HG03280 (cell line): Measurements from ENCODE around the gene ACSF2.

Experiments
- ATAC-seq: cut with Tn5 transposase; IDR thresholded peaks from one replicate; pipeline ENCODE4 v1.9.1; 2021; ENCODE audit warnings: mild to moderate bottlenecking, moderate library complexity; ENCODE audit not compliant: unreplicated experiment

ACSF2 gene

DNA sequence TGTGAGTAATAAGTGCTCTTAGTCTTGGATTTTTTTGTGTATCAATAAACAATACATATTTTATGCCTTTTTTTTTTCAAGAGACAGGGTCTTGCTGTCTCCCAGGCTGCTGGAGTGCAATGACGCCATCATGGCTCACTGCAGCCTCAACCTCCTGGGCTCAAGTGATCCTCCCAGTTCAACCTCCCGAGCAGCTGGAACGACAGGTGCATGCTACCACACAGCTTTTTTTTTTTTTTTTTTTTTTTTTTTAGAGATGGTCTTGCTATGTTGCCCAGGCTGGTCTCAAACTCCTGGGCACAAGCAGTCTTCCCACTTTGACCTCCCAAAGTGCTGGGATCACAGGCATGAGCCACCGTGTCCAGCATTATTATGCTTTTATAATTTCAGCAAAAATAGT lies 13.0 kb downstream of the ACSF2 start:
- no peak for ATAC-seq

DNA sequence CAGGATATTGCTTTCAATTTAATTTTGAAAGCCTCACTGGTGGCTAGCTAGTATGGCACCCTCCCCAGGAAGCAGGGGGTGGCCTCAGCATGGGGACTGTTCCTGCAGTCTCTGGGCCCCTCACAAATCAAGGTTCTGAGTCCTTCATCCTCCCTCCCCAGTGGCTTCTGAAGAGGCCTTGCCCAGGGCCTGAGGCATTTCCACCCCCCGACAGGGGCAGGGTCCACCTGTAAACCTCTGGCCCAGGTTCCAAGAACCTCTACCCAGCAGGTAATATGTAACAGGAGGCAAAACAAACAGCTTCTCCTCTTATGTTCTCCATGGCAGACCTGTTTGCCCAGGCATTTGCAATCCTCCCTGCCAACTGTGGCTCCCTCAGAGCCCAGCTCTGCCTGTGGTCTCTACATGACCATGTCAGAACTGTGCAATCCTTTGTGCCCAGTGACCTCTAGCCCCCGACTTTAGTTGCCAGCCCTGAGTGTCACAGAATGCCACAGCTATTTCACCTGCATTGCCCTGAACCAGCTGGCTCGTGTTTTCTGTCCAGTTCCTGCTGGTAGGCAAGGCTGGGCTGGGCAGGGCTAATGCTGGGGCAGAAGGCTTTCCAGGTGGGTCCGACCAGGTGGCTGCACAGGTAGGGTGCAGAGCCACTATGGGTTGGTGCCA lies 14.3 kb downstream of the ACSF2 start:
- ATAC-seq: no peak

DNA sequence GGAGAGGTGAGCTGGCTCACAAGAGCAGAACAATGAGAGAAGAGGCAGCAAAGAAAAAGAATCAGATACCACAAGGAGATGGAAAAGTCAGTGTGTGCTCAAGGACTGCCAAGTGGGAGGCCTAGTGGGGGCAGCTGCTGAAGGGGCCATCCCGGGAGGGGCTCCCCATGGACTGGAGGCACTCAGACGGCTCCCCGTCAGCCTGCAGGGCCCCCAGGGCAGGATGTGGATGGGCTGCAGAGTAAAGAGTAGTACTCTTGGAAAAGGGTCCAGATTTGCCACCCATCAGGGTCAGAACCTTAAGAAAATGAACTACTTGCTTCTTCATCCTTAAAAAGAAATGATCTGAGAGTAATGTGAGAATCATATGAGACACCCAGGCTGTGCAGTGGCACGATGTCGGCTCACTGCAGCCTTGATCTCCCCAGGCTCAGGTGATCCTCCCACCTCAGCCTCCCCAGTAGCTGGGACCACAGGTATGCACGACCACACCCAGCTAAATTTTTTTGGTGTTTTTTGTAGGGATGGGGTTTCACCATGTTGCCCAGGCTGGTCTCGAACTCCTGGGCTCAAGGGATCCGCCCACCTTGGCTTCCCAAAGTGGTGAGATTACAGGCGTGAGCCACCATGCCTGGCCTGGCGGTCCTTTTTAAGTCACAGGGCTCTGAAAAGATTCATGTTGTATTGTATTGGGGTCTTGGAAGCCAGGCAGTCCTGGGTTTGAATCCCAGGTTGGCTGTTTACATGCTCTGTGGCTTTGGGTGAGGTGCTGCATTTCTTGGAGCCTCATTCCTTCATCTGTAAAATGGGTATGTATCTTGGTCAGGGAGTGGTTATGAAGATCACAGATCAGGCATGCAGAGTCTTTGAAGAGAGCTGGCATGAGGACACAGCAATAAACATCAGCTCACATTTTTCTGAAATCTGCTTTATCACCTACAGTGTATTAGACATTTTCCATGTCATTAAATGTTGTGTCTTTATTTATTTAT lies 15.1 kb downstream of the ACSF2 start:
- no peak for ATAC-seq

DNA sequence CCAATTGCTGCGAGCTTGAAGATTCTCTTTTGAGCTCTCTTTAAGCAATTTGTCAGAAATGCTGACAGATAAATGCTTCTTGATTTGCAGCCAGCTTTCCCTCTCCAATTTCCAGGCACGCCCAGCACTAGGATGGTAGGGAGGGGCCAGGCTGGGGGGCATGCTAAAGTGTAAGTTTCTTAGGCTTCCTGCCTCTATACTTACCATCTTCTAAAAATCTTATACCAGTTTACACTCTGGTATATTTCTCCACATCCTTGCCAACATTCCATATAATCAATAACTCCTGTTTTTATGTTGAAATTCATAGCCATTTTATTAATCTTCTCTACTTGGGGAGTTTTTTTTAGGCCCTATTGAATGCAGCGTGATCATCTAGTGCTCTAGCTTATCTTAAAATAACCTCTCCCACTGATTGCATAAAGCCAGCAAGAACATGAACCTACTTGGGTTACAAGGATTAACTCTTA lies 17.5 kb downstream of the ACSF2 start:
- ATAC-seq: no peak

DNA sequence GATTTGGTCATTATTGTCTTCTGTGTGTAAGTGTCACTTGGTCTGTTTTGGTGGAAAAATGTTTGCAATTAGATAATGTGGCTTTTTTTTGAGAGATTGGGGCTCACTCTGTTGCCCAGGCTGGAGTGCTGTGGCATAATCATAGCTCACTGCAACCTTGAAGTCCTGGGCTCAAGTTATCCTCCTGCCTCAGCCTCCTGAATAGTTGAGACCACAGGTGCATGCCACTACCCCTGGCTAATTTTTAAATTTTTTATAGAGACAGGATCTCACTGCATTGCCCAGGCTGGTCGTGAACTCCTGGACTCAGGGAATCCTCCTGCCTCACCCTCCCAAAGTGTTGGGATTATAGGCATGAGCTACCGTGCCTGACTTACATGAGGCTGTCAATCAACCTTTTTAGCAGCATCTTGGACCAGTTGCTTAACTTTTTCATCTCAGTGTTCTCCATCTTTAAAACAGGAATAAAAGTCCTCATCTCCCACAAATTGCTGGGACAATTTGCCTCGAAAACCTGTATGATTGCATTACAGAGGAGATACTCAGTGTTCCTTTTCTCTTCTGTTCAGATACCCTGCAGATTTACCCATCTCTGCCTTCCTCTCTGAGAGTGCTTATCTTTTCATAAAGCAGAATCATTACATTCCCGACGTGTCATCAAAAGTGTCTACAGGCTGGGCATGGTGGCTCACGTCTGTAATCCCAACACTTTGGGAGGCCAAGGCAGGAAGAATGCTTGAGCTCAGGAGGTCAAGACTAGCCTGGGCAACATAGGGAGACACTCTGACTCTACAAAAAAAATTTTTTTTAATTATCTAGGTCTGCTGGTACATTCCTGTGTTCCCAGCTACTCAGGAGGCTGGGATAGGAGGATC lies 19.1 kb downstream of the ACSF2 start:
- ATAC-seq: no peak

DNA sequence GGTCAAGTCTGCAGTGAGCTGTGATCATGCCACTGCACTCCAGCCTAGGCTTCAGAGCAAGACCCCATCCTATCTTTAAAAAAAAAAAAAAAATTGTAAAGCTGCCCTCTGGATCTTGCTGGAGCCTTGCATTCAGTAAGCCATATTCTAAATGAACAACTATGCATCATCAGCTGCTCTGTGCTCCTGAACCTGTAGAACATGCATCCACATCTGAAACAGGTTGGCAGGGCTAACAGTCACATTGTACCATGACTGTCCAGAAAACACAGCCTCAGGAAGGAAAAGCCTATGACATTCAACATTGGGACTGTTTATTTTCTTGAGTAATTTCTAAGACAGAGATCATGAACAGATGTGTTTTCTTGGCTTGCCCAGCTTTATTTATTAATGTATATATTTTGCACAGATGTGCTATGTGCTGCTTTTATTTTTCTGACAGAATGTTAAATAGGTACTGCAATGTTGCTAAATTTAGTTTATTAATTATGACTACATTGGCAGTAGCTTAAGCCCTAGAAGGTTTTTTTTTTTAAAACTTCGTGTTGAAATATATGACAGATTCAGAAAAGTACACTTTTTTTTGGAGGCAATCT lies 19.8 kb downstream of the ACSF2 start:
- ATAC-seq: no peak

DNA sequence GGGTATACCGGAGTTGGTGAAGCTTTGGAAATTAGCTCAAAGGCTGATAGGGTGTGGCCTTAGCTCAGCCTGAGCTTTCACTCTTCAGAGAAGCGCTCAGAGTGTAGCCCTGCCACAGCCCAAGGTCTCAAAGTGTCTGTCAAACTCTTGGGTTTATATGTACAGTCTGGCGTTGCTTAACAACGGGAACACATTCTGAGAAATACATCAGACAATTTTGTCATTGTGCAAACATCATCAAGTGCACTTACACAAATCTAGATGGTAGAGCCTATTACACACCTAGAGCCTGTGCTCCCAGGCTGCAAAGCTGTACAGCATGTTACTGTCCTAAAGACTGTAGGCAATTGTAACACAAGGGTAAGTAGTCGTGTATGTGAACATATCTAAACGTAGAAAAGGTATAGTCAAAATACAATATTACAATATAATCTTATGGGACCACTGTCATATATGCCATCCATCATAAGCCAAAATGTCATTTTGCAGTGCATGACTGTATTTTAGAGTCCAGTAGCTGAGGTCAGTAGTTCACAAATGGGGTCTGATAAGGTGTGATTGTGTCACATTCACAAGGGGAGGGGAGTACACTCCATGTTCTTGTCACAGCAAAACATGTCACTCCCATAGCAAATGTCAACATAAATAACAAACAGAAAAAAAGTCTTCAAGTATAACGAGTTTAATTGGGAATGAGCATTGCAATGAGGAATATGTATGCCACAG lies 22.0 kb downstream of the ACSF2 start:
- ATAC-seq: no peak

DNA sequence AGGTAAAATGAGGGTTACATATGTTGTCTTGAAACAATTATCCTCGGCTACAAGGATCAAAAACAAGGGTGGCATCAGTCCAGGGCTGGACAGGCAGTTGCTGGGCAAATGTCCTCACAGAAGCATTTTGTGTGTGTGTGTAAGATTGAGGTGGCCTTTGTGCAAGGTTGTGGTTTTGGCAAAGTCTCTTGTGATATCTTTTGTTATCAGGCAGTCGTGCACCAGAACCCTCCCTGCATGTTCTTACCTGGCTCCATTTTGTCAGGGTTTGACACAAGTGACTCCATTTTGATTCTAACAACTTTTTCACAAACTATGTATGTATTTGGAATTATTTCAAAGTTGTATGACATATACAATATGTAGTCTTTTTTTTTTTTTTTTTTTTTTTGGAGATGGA lies 22.6 kb downstream of the ACSF2 start:
- no peak for ATAC-seq

DNA sequence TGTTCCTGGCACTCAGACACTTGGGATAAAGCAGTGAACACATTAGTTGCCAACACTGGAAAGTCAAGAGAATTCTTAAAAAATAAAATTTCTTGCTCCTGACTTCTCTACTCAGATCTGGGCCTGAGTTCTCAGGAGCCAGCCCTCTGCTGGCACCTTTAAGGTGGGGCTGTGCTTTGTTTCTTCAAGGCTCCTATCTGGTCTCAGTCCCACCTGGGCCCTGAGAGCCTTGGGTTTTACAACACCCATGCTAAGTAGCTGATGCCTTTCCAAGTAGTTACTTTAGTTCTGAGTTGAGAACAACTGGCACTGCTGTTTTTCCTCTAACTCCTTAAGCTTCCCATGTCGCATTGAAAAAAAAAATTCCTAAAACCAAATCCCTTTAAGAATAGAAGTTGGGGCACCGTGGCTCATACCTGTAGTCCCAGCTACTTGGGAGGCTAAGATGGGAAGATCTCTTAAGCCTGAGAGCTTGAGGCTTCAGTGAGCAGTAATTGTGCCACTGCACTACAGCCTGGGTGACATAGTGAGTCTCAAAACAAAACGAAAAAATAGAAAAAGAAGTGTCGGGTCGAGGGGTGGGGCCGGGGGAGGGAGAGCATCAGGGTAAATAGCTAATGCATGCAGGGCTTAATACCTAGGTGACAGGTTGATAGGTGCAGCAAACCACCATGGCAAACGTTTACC lies 26.1 kb downstream of the ACSF2 start:
- no peak for ATAC-seq

DNA sequence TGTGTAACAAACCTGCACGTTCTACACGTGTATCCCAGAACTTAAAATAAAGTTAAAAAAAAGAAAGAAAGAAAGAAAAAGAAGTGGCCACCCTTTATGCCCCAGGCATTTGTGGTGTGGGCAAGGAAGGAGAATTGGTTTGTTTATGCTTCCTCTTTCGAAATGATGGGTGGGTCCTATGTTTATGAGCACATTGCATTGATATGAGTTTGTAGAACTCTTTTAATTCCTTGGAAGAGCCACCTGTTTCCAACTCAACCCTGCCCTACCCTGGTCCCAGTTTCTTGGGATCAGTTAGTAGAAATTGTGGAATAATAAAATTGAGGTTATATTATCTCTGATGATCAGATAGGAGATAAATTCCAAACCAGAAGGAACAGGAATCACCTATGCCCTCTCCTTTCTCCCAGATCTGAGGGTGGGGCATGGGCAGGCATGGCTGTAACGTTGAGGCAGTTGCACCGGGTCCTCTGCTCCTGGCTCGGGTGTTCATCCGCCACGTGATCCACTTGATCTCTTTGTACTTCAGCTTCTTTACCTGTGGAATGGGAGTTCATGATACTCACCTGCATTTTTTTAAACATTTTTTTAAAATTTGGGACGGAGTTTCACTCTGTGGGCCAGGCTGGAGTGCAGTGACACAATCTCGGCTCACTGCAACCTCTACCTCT lies 26.7 kb downstream of the ACSF2 start:
- ATAC-seq: no peak

DNA sequence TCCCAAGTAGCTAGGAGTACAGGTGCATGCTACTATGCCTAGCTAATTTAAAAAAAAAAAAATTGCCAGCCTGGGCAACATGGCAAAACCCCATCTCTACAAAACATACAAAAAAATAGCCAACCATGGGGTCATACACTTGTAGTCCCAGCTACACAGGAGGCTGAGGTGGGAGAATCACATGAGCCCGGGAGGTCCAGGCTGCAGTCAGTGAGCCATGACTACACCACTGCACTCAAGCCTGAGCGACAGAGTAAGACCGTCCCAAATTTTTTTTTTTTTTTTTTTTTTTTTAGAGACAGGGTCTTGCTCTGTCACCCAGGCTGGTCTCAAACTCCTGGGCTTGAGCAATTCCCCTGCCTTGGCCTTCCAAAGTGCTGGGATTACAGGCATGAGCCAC lies 27.9 kb downstream of the ACSF2 start:
- no peak for ATAC-seq

DNA sequence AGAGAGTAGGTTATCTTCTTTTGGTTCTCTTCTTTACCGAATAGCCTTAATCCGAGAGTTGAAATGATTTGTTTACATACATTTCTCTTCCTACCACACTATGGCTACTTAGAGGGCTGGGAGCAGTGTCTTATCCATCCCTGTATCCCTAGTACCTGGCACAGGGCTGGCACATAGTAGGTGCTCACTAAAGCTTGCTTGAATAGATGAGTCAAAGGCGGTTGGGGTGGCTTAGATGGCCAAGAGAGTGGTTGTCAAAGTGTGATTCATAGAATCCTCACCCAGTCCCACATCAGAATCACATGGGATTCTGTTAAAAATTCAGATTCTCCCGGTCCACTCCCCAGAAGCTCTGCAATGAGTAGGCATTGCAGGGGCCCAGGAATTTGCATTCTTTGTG lies 31.6 kb downstream of the ACSF2 start:
- ATAC-seq: no peak

DNA sequence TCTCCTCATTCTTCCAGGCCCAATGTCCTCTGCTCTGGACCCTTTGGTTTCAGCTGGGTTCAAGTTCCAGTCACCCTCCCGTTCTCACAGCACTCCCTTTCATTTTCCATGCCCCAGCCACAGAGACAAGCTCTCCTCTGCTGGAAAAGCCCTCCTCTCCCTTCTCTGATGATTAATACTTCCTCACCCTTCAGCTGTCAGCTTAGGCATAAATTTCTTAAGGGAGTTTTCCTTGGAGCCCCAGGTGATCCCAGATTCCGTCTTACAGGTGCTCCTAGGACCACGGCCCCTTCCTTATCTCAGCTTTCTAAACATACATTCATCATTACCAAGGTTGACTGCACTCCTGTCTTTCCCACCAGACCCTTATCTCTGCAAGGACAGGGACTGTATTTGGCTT lies 32.3 kb downstream of the ACSF2 start:
- ATAC-seq: no peak

DNA sequence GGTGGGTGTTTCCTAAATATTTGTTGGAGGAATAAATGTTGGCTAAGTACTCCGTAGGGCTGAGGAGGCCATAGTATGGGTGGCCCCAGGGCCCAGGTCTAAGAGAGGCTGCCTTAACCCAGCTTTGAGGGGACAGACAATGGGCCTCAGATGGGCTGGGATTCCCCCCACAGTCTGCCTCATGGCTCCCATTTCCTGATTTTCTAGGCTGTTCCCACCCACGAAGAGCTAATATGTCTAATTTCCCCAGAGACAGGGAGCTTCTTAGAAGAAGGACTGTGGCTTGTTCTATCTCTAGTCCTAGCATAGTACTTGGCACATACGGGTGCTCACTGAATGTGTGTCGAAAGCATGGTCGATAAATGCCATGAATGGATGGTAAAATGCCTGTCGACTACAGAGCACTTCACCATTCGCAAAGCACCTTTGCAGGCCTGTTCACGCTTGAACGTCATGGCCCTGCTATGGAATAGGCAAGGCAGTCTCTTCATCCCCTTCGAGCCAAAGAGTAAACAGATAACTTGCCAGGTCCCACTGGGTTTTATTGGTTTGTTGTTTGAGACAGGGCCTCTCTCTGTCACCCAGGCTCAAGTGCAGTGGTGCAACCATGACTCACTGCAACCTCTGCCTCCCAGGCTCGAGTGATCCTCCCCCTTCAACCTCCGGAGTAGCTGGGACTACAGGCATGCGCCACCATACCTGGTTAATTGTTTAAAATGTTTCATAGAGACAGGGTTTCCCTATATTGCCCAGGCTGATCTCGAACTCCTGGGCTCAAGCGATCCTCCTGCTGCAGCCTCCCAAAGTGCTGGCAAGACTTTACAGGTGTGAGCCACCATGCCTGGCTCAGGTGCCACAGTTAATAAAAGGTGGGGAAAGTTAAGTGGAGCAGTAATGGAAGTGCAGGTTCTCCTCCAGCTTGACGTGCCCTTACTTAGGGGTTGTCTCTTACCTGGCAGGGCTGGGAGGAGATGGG lies 33.0 kb downstream of the ACSF2 start:
- no peak for ATAC-seq

DNA sequence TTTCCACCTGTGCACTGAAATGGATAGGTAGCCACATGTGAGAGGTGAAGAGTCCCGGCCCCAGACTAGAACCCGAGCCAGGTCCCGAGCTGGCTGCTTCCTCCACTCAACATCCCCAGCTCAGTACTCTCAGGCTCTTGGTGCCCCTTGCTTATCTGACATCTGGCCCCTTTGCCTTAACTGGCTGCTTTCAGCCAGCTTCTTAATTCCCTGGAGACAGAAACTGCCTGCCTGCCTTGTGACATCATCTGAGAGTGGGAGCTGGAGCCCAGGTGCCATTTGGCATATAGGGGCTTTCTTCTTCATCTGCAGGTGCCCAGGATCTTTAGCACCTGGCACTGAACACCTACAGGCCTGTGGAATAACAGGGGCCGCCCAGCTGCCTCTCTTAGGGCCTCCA lies 33.7 kb downstream of the ACSF2 start:
- no peak for ATAC-seq

DNA sequence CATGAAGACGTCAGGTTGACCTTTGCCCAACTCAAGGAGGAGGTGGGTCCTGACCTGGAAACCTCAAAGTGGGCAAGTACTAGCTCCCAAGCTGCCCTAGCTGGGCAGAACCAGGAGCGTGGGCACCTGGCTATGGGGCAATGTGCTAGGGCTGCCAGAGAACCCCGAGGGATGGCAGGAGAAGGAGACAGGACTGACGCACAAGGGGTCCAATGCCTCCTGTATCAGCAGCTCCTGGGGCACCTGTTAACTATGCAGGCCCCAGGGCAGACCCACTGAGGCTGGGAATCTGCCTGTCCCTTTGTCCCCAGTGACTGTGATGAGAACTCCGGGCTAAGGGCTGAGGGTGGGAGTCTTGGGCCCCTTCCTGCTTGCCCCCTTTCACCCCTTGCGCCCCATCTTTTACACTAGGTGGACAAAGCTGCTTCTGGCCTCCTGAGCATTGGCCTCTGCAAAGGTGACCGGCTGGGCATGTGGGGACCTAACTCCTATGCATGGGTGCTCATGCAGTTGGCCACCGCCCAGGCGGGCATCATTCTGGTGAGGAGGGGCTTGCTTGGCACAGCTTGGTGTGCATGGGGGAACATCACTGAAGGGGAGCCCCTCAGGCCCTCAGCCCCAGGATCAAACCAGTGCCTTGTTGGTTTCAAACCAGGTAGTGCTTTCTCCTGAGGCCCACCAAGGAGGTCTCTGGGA lies 35.0 kb downstream of the ACSF2 start:
- no peak for ATAC-seq

DNA sequence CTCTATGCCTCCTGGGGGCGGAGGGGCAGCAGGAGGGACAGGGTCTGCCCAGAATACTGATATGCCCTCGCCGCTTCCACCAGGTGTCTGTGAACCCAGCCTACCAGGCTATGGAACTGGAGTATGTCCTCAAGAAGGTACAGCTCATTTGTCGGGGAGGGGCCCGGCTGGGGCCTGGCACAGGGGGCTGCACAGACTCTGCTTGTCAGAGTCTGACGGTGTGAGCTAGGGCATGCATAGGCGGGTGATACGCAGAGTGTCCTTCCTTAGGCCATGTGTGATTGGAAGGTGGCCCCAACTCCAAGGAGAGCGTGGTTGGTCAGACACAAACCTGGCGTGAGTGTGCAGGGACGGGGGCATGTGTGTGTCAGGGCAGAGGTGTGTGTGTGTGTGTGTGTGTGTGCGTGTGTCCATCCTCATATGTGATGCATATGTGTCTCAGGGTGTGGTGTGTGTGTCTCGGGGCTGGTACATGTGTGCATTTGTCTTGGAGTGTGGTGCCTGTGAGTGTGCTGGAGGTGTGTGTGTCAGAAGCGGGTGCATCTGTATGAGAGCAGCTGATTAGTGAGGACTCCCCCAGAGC lies 35.6 kb downstream of the ACSF2 start:
- ATAC-seq: no peak
